ENCODE results near the gene RASSF5. TPM values are rescaled to one million over a fixed set of nuclear protein-coding genes. Genes with fewer than 3 reads are reported as not detected.

Gene RASSF5
- total RNA-seq, 1 donor from 2014 or later, result 1.4 TPM

DNA sequence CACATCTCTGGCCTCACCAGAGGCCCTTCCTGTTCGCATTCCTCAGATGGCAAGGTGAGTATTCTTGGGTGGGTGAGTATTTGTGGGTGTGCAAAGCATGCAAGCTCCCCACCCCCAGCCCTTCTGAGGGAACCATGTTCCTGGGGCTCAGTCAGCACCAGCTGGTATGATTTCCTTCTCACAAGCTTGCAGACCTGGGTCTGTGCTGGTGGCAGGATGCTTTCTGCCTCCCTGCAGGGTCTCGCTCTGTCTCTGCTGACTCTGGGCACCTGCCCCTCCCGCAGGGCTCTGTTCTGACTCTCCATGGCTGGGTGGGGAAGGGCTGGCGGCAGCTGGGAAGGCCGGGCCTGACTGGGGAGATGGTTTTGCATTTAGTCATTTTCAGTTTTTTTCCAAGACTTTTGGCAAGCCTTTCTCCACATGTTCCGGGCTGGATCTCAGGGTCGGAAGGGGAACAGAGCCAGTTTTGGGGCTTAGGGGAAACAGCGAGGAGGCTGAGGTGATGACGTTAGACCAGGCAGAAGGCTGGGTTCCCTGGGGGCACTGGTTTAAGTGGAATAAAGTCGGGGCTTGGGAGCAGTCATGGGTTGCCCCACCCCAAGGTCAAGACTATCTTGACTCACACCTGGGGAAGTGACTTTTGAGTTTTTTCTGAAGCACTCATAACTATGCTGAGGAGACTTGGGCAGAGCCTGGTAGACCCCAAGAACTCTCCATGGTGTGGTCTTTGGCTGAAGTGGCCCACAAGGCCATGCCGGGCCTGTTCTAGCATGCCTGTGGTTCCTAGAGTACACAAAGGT lies 6.2 kb downstream of the RASSF5 start:
- H3K4me3 Mint-ChIP-seq, result no peak overlapping the region
- no peak overlapping the region for H3K27ac Mint-ChIP-seq (ENCODE audit: unreplicated experiment)
- DNase-seq (ENCODE audit: low read depth, low spot score), result no peak
- H3K27me3 Mint-ChIP-seq (ENCODE audit: low read depth), result peaks cover 39% of the 10 kb centered on the region
- H3K36me3 Mint-ChIP-seq (ENCODE audit: low read depth), result no peaks in the 10 kb centered on the region
- H3K9me3 Mint-ChIP-seq, result no peaks in the 10 kb centered on the region
- TF ChIP-seq, protein P1, sequence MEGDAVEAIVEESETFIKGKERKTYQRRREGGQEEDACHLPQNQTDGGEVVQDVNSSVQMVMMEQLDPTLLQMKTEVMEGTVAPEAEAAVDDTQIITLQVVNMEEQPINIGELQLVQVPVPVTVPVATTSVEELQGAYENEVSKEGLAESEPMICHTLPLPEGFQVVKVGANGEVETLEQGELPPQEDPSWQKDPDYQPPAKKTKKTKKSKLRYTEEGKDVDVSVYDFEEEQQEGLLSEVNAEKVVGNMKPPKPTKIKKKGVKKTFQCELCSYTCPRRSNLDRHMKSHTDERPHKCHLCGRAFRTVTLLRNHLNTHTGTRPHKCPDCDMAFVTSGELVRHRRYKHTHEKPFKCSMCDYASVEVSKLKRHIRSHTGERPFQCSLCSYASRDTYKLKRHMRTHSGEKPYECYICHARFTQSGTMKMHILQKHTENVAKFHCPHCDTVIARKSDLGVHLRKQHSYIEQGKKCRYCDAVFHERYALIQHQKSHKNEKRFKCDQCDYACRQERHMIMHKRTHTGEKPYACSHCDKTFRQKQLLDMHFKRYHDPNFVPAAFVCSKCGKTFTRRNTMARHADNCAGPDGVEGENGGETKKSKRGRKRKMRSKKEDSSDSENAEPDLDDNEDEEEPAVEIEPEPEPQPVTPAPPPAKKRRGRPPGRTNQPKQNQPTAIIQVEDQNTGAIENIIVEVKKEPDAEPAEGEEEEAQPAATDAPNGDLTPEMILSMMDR (conservative IDR thresholded peaks at IDR 0.05), result no peak
- H3K4me1 Mint-ChIP-seq, result peaks cover 16% of the 10 kb centered on the region

DNA sequence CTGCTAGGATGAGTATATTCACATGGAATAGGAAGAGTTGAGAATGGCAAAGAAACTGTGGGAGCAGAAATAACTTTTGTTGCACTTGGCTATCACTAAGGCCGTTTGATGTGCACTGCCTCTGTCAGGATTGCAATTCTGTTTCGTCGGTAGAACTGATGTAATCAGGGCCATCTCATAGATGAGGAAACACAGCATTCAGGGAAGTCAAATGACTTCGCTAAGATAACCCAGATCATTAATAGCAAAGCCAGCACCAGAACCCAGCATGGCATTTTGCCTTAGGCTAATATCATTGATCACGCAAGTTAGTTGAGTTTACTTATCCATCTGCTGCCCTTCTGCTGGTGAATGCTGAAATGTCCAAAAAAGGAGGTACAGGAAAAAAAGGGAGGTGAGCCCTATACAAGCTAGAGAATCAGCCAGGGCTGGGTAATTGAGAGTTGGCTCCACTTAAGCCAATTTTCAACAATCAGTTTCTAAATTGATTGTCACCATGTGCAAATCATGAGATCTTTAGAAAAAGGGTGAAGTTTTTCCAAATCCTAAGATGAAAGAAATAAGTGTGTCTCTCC lies 7.6 kb downstream of the RASSF5 start:
- H3K27me3 Mint-ChIP-seq (ENCODE audit: low read depth), result peaks cover 25% of the 10 kb centered on the region
- no peak for DNase-seq (ENCODE audit: low read depth, low spot score)
- no peaks in the 10 kb centered on the region for H3K36me3 Mint-ChIP-seq (ENCODE audit: low read depth)
- no peak overlapping the region for H3K27ac Mint-ChIP-seq (ENCODE audit: unreplicated experiment)
- H3K9me3 Mint-ChIP-seq, result no peaks in the 10 kb centered on the region
- TF ChIP-seq, protein P1 (conservative IDR thresholded peaks at IDR 0.05), result no peak
- H3K4me1 Mint-ChIP-seq, result peaks cover 16% of the 10 kb centered on the region
- no peak overlapping the region for H3K4me3 Mint-ChIP-seq

GRCh38 chr1:206516728-206516990 lies 9.3 kb downstream of the RASSF5 start:
- TF ChIP-seq, protein P1 (conservative IDR thresholded peaks at IDR 0.05), result no peak
- Mint-ChIP-seq H3K27ac (ENCODE audit: unreplicated experiment) (no peak overlapping the region), H3K4me1 (peaks cover 21% of the 10 kb centered on the region), H3K9me3 (no peaks in the 10 kb centered on the region), H3K27me3 (ENCODE audit: low read depth) (peaks cover 9% of the 10 kb centered on the region), H3K4me3 (no peak overlapping the region), H3K36me3 (ENCODE audit: low read depth) (no peaks in the 10 kb centered on the region)
- no peak for DNase-seq (ENCODE audit: low read depth, low spot score)

DNA sequence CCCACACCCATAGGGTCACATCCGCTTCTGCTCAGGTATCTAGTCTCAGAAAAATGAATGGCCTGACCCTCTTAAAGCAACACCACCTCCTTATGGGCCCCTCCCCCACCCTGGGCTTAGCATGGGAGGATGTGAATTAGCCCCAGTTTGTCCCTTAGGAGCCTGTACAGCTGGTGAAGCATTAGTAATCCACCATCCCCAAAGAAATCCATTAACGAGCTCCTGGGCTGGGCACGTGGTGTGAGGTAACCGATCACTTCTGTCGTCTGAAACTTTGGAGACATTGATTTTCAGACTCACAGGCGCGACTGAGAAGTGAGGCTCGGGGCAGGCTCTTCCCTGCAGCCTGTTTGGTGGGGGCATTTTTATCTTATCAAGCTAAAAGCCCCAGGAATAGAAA lies 10.5 kb downstream of the RASSF5 start:
- no peaks in the 10 kb centered on the region for H3K9me3 Mint-ChIP-seq
- H3K27me3 Mint-ChIP-seq (ENCODE audit: low read depth), result no peaks in the 10 kb centered on the region
- no peaks in the 10 kb centered on the region for H3K36me3 Mint-ChIP-seq (ENCODE audit: low read depth)
- no peak overlapping the region for H3K4me3 Mint-ChIP-seq
- DNase-seq (ENCODE audit: low read depth, low spot score), result no peak
- H3K27ac Mint-ChIP-seq (ENCODE audit: unreplicated experiment), result no peak overlapping the region
- TF ChIP-seq, protein P1 (conservative IDR thresholded peaks at IDR 0.05), result no peak
- H3K4me1 Mint-ChIP-seq, result peaks cover 20% of the 10 kb centered on the region

DNA sequence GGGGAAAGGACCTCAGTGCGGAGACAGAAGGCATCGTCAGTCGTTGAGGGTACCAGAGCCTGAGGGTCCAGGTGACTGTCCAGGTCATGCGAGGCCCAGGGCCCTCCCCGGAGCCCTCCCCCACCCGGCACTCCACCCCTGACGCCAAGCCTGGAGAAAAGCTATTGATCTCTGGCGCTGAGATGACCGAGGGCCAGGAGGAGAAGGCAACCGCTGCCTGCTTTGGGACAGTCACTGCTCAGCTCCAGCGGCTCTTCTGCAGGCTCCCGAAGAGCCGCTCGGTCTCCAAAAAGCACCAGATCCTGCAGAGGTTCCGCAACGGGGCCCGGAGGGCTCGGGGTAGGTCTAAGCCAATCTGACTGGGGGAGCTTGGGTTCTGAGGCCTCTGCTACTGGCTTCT lies 10.9 kb downstream of the RASSF5 start:
- H3K36me3 Mint-ChIP-seq (ENCODE audit: low read depth), result no peaks in the 10 kb centered on the region

More for the DNA sequence above, 10.9 kb downstream of the RASSF5 start:
- Mint-ChIP-seq H3K27me3 (ENCODE audit: low read depth) (no peaks in the 10 kb centered on the region), H3K4me1 (peaks cover 20% of the 10 kb centered on the region), H3K27ac (ENCODE audit: unreplicated experiment) (no peak overlapping the region), H3K4me3 (no peak overlapping the region), H3K9me3 (no peaks in the 10 kb centered on the region)
- no peak for DNase-seq (ENCODE audit: low read depth, low spot score)
- TF ChIP-seq, protein P1 (conservative IDR thresholded peaks at IDR 0.05), result no peak

Measured in neural crest cell (in vitro differentiated cells).